CD4-positive, alpha-beta T cell treated with Interleukin-17A for 4 hours (primary cell): ENCODE data around the gene CNTNAP2.

ENCODE experiments used
- DNase-seq: peaks from one replicate; pipeline ENCODE4 v3.0.0-alpha.2; 2020; ENCODE audit warnings: mixed read lengths

The CNTNAP2 gene

GRCh38 chr7:146626912-146627311 lies 510.3 kb downstream of the CNTNAP2 start:
- DNase-seq, result no peak

GRCh38 chr7:146635205-146636032 lies 518.8 kb downstream of the CNTNAP2 start:
- no peak for DNase-seq

GRCh38 chr7:146636033-146636356 lies 519.4 kb downstream of the CNTNAP2 start:
- DNase-seq, result no peak

- DNase-seq, result no peak
Measured at GRCh38 chr7:146636581-146636980, 520.0 kb downstream of the CNTNAP2 start.

- no peak for DNase-seq
Measured at GRCh38 chr7:146639291-146639690, 522.7 kb downstream of the CNTNAP2 start.

- DNase-seq, result no peak
Measured at GRCh38 chr7:146641491-146641890, 524.9 kb downstream of the CNTNAP2 start.

GRCh38 chr7:146645383-146645976 lies 528.9 kb downstream of the CNTNAP2 start:
- no peak for DNase-seq

GRCh38 chr7:146647445-146647844 lies 530.8 kb downstream of the CNTNAP2 start:
- DNase-seq, result no peak

- no peak for DNase-seq
Measured at GRCh38 chr7:146652176-146652575, 535.6 kb downstream of the CNTNAP2 start.

GRCh38 chr7:146654048-146654447 lies 537.4 kb downstream of the CNTNAP2 start:
- DNase-seq, result no peak

GRCh38 chr7:146655928-146656797 lies 539.6 kb downstream of the CNTNAP2 start:
- DNase-seq, result no peak

- no peak for DNase-seq
Measured at GRCh38 chr7:146656988-146657387, 540.4 kb downstream of the CNTNAP2 start.

GRCh38 chr7:146658604-146659003 lies 542.0 kb downstream of the CNTNAP2 start:
- DNase-seq, result no peak

GRCh38 chr7:146659732-146660131 lies 543.1 kb downstream of the CNTNAP2 start:
- no peak for DNase-seq

GRCh38 chr7:146660839-146661238 lies 544.2 kb downstream of the CNTNAP2 start:
- no peak for DNase-seq

- DNase-seq, result no peak
Measured at GRCh38 chr7:146661435-146661834, 544.8 kb downstream of the CNTNAP2 start.

GRCh38 chr7:146661929-146662328 lies 545.3 kb downstream of the CNTNAP2 start:
- no peak for DNase-seq

- no peak for DNase-seq
Measured at GRCh38 chr7:146665023-146665422, 548.4 kb downstream of the CNTNAP2 start.

GRCh38 chr7:146670532-146670931 lies 553.9 kb downstream of the CNTNAP2 start:
- no peak for DNase-seq

GRCh38 chr7:146681487-146681886 lies 564.9 kb downstream of the CNTNAP2 start:
- DNase-seq, result no peak

- no peak for DNase-seq
Measured at GRCh38 chr7:146683439-146683838, 566.8 kb downstream of the CNTNAP2 start.

GRCh38 chr7:146690987-146691386 lies 574.4 kb downstream of the CNTNAP2 start:
- no peak for DNase-seq

- DNase-seq, result no peak
Measured at GRCh38 chr7:146698995-146699610, 582.5 kb downstream of the CNTNAP2 start.
